Panc1 (cell line): ENCODE data around the gene USP50. TPM values are rescaled to one million over a fixed set of nuclear protein-coding genes. Genes with fewer than 3 reads are reported as not detected.

Source experiments
- ATAC-seq: fragments of 200-7000 bp; cut with Tn5 transposase; 2 replicates; pipeline ENCODE4 v1.9.1; 2020; ENCODE audit warnings: mild to moderate bottlenecking, moderate library complexity
- Bru-seq: library from RNA; stranded (reverse); fragments of 400-500 nt; gene quantifications from one replicate; lab custom pipeline; 2021; lab: Mats Ljungman, UMichigan
- BruChase-seq, 2 experiments: library from RNA; stranded (reverse); fragments of 400-500 nt; gene quantifications; one replicate each; lab custom pipeline; 2021; lab: Mats Ljungman, UMichigan
- BruUV-seq: library from RNA; stranded (reverse); fragments of 400-500 nt; replicated peaks from 2 replicates; lab custom pipeline; 2021; lab: Mats Ljungman, UMichigan
- CTCF ChIA-PET: fragments of 300-600 bp; sonication (Branson Sonifier 250); formaldehyde crosslinking; loops from one replicate; lab custom pipeline; 2022; ENCODE audit warnings: antibody characterized with exemption; lab: Charles Lee
- POLR2A ChIA-PET: fragments of 300-600 bp; sonication (Branson Sonifier 250); formaldehyde crosslinking; loops from one replicate; lab custom pipeline; 2022; ENCODE audit warnings: antibody characterized with exemption; lab: Charles Lee
- DNase-seq: peaks from one replicate; pipeline ENCODE4 v3.0.0-alpha.2; 2010; ENCODE audit warnings: low read depth, low spot score
- H3K27ac ChIP-seq: 2 replicates; pipeline ENCODE4 v1.5.1; 2011; ENCODE audit warnings: mild to moderate bottlenecking, low read length, inconsistent platforms
- H3K27me3 ChIP-seq: fragments of 200-500 bp; sonication (Bioruptor generic); 2 replicates; pipeline ENCODE4 v1.6.0; 2014; ENCODE audit warnings: low read length, inconsistent platforms; ENCODE audit not compliant: control insufficient read depth, insufficient read depth
- H3K36me3 ChIP-seq: fragments of 200-500 bp; sonication (Bioruptor generic); 2 replicates; pipeline ENCODE4 v1.5.1; 2014; ENCODE audit warnings: inconsistent platforms, mild to moderate bottlenecking, low read length, moderate library complexity; ENCODE audit not compliant: control insufficient read depth, insufficient read depth
- H3K4me1 ChIP-seq: 2 replicates; pipeline ENCODE4 v1.5.1; 2011; ENCODE audit warnings: inconsistent platforms, mild to moderate bottlenecking, low read length, moderate library complexity; ENCODE audit not compliant: control insufficient read depth, insufficient read depth
- H3K4me3 ChIP-seq, 2 experiments: 2 replicates each; pipeline ENCODE4 v1.5.1; 2011 to 2012; ENCODE audit warnings: low read depth in 2 of 2, low read length in 2 of 2, mild to moderate bottlenecking in 2 of 2, inconsistent platforms in 1 of 2, moderate library complexity in 1 of 2
- H3K9me3 ChIP-seq: fragments of 200-500 bp; sonication (Bioruptor generic); 2 replicates; pipeline ENCODE4 v1.5.1; 2014; ENCODE audit warnings: low read depth, mild to moderate bottlenecking, inconsistent platforms, low read length, moderate library complexity; ENCODE audit not compliant: control insufficient read depth, insufficient read depth
- POLR2AphosphoS5 ChIP-seq: IDR thresholded peaks from 2 replicates; pipeline ENCODE4 v1.6.1; 2012; ENCODE audit warnings: mild to moderate bottlenecking, low read depth, low read length, moderate library complexity
- SIN3A ChIP-seq: IDR thresholded peaks from 2 replicates; pipeline ENCODE4 v1.6.1; 2012; ENCODE audit warnings: low read depth, mild to moderate bottlenecking, low read length, moderate library complexity, borderline replicate concordance; ENCODE audit not compliant: insufficient read depth
- TCF7L2 ChIP-seq: IDR thresholded peaks from 2 replicates; pipeline ENCODE4 v1.6.1; 2011; ENCODE audit warnings: mild to moderate bottlenecking, low read depth, low read length, inconsistent platforms
- in situ Hi-C: cut with HindIII; loops from 2 replicates; pipeline ENCODE4 v1.10.0; 2016; ENCODE audit warnings: low sequenced_read_pairs, low pct_unique_long_range_greater_than_20kb
- intact Hi-C: fragments of 100-400 bp; cut with micrococcal nuclease; formaldehyde crosslinking; loops from one replicate; pipeline ENCODE4 v1.10.0; 2022; ENCODE audit not compliant: unreplicated experiment
- long read RNA-seq: library from polyadenylated mRNA; unstranded; transcript quantifications from one replicate; pipeline ENCODE4 v2.0.0, GENCODE V29; 2021; ENCODE audit not compliant: unreplicated experiment
- polyA plus RNA-seq: library from polyadenylated mRNA; unstranded; fragments of >200 nt; gene quantifications from one replicate; pipeline ENCODE4 v1.2.1, GENCODE V29; 2012; ENCODE audit warnings: missing spikeins; ENCODE audit not compliant: insufficient read length
- total RNA-seq: library from RNA; stranded (reverse); gene quantifications from one replicate; pipeline ENCODE4 v1.2.1, GENCODE V29; 2021; ENCODE audit not compliant: unreplicated experiment
- TF ChIP-seq, protein P1 (sequence below): fragments of 450-650 bp; IDR thresholded peaks from 2 replicates; pipeline ENCODE4 v1.5.1; 2017; ENCODE audit warnings: mild to moderate bottlenecking
- TF ChIP-seq, protein P2 (sequence below), 2 experiments: IDR thresholded peaks; 2 replicates each; pipeline ENCODE4 v1.6.1; 2011 to 2012; ENCODE audit warnings: low read depth in 2 of 2, control low read depth in 1 of 2, low read length in 1 of 2, mild to moderate bottlenecking in 1 of 2, moderate library complexity in 1 of 2; ENCODE audit not compliant: insufficient read depth in 1 of 2

Gene USP50
- total RNA-seq (not detected), Bru-seq, nascent RNA (percentile 27 among the genes with signal in this experiment), BruChase-seq, experiment 1, labeled RNA remaining after a 2-hour chase (percentile 37 among the genes with signal in this experiment), BruChase-seq, experiment 2, labeled RNA remaining after a 6-hour chase (percentile 32 among the genes with signal in this experiment)
- polyA plus RNA-seq = 0.31 TPM
- long read RNA-seq = 0 reads

DNA sequence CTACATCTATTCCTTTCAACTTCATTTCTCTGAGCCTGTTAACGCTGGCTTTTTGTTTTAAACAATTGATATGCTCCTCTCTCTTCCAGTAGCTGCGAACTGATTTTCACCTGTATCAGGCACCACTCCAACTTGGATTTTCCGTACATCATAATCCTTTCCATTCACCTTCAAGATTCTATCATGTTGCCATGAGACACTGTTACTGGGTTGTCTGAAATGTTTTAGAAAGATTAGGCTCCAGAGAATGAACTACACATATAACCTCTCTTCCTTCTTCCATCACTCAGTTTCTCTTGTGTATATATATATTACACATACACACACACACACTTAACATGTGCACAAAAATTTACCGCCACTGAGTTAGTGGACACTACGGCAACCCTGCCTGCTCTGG is at the start of gene USP50:
Gene USP50, minus strand, starts transcription at position 101 of the 400 bp plus-strand sequence. CDS start 141 bp downstream, outside the sequence.
- no peak within 1 kb of the TSS for H3K27ac ChIP-seq
- H3K27me3 ChIP-seq = peaks cover 4% of the 10 kb centered on the region
- ATAC-seq = no peak
- no peak for DNase-seq
- ChIA-PET CTCF (no interaction called here), POLR2A (no interaction called here)
- in situ Hi-C loops (no loop called here), intact Hi-C loops (no loop called here)
- no peaks in the 10 kb centered on the region for H3K4me1 ChIP-seq
- no peaks in the 10 kb centered on the region for H3K36me3 ChIP-seq
- TF ChIP-seq TCF7L2 (no peak), POLR2AphosphoS5 (no peak), SIN3A (no peak)
- TF ChIP-seq, protein P1, sequence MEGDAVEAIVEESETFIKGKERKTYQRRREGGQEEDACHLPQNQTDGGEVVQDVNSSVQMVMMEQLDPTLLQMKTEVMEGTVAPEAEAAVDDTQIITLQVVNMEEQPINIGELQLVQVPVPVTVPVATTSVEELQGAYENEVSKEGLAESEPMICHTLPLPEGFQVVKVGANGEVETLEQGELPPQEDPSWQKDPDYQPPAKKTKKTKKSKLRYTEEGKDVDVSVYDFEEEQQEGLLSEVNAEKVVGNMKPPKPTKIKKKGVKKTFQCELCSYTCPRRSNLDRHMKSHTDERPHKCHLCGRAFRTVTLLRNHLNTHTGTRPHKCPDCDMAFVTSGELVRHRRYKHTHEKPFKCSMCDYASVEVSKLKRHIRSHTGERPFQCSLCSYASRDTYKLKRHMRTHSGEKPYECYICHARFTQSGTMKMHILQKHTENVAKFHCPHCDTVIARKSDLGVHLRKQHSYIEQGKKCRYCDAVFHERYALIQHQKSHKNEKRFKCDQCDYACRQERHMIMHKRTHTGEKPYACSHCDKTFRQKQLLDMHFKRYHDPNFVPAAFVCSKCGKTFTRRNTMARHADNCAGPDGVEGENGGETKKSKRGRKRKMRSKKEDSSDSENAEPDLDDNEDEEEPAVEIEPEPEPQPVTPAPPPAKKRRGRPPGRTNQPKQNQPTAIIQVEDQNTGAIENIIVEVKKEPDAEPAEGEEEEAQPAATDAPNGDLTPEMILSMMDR = no peak
- no TSS peak for BruUV-seq
- H3K9me3 ChIP-seq = no peaks in the 10 kb centered on the region
- H3K4me3 ChIP-seq = no peak within 1 kb of the TSS

DNA sequence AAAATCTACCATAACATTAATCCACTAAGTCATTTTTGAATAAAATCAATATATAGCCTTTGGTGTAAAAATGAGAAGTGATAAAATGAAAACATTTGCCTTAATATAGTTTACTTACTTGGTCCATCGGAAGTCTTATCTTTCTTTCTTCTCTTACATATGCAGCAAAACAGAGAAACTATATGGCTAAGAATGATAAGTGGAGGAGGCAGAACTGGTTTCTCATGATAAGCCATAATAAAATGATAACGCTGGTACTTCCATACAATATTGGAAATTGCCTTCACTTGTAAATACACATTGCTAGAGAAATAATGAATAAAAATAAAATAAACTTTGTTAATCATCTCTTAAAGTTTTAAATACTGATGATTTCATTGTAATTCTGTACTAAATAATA is 47.8 kb upstream of the USP50 start:
- no peak for DNase-seq
- no peaks in the 10 kb centered on the region for H3K4me1 ChIP-seq
- BruUV-seq = no TSS peak
- no peak overlapping the region for H3K4me3 ChIP-seq
- H3K27me3 ChIP-seq = no peaks in the 10 kb centered on the region
- no peak overlapping the region for H3K27ac ChIP-seq
- no peaks in the 10 kb centered on the region for H3K9me3 ChIP-seq
- ChIA-PET POLR2A (no interaction called here), CTCF (no interaction called here)
- H3K36me3 ChIP-seq = peaks cover 52% of the 10 kb centered on the region
- ATAC-seq = no peak
- intact Hi-C loops (no loop called here), in situ Hi-C loops (no loop called here)
- TF ChIP-seq, protein P2, sequence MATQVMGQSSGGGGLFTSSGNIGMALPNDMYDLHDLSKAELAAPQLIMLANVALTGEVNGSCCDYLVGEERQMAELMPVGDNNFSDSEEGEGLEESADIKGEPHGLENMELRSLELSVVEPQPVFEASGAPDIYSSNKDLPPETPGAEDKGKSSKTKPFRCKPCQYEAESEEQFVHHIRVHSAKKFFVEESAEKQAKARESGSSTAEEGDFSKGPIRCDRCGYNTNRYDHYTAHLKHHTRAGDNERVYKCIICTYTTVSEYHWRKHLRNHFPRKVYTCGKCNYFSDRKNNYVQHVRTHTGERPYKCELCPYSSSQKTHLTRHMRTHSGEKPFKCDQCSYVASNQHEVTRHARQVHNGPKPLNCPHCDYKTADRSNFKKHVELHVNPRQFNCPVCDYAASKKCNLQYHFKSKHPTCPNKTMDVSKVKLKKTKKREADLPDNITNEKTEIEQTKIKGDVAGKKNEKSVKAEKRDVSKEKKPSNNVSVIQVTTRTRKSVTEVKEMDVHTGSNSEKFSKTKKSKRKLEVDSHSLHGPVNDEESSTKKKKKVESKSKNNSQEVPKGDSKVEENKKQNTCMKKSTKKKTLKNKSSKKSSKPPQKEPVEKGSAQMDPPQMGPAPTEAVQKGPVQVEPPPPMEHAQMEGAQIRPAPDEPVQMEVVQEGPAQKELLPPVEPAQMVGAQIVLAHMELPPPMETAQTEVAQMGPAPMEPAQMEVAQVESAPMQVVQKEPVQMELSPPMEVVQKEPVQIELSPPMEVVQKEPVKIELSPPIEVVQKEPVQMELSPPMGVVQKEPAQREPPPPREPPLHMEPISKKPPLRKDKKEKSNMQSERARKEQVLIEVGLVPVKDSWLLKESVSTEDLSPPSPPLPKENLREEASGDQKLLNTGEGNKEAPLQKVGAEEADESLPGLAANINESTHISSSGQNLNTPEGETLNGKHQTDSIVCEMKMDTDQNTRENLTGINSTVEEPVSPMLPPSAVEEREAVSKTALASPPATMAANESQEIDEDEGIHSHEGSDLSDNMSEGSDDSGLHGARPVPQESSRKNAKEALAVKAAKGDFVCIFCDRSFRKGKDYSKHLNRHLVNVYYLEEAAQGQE (IDR thresholded peaks at IDR 0.05; ENCODE audit: insufficient read depth in 1 of 2, low read depth in 2 of 2, low read length in 1 of 2) = no peak
- TF ChIP-seq TCF7L2 = no peak
- TF ChIP-seq, protein P1 = no peak
- no peak for TF ChIP-seq SIN3A
- no peak for TF ChIP-seq POLR2AphosphoS5
